Naive thymus-derived CD8-positive, alpha-beta T cell (primary cell): ENCODE data around the gene SHISA7. TPM values are rescaled to one million over a fixed set of nuclear protein-coding genes. Genes with fewer than 3 reads are reported as not detected.

Experiments
- polyA plus RNA-seq, 3 donors: library from polyadenylated mRNA; unstranded; fragments of 300-500 nt; fragmentation: Illumina TruSeq; gene quantifications; one replicate each; pipeline ENCODE4 v1.2.3, GENCODE V29; 2021
- total RNA-seq, 8 experiments: library from RNA in 2 of 8; stranded (reverse) in 2 of 8; gene quantifications; one replicate each; pipeline ENCODE4 v1.2.3 and lab custom pipeline; 2021 to 2026

The SHISA7 gene
- total and polyA plus RNA-seq, 5 experiments from 2014 or later, result not detected

Other genes starting within 250 kb of the SHISA7 start
Only the 30 nearest of the 31 such genes appear.
- 10 to 100 TPM; 17.7 to 20.9 TPM for gene TMEM86B, start 214.5 kb downstream of the SHISA7 start, total RNA-seq
- 1 to 10 TPM in 1 of 3 donors, under 1 TPM in 2; 0.17 to 2.3 (median 0.54) TPM for gene TMEM86B, start 214.5 kb downstream of the SHISA7 start, polyA plus RNA-seq
- gene PPP6R1, start 184.3 kb downstream of the SHISA7 start, total RNA-seq, result 100 to 1,000 TPM; 167 to 168 TPM
- gene PPP6R1, start 184.3 kb downstream of the SHISA7 start, polyA plus RNA-seq, result 100 to 1,000 TPM in 1 of 3 donors, 10 to 100 TPM in 2; 57.3 to 131 (median 60.9) TPM
- 10 to 100 TPM; 20.3 to 20.4 TPM for gene HSPBP1, start 163.2 kb downstream of the SHISA7 start, total RNA-seq
- gene HSPBP1, start 163.2 kb downstream of the SHISA7 start, polyA plus RNA-seq, result 10 to 100 TPM; 38.6 to 44.8 (median 42.5) TPM
- 1 to 10 TPM; 1.9 to 2.9 TPM for gene BRSK1, start 159.3 kb downstream of the SHISA7 start, total RNA-seq
- gene BRSK1, start 159.3 kb downstream of the SHISA7 start, polyA plus RNA-seq, result under 1 TPM in 1 of 3 donors, not detected in 2; 0.24 TPM
- not detected for gene TMEM150B, start 118.0 kb downstream of the SHISA7 start, total RNA-seq
- gene TMEM150B, start 118.0 kb downstream of the SHISA7 start, polyA plus RNA-seq, result not detected
- 10 to 100 TPM; 19.2 to 21.8 TPM for gene KMT5C, start 103.4 kb downstream of the SHISA7 start, total RNA-seq
- 1 to 10 TPM; 1.7 to 2.5 (median 2.1) TPM for gene KMT5C, start 103.4 kb downstream of the SHISA7 start, polyA plus RNA-seq
- not detected for gene COX6B2, start 88.6 kb downstream of the SHISA7 start, total RNA-seq
- not detected for gene COX6B2, start 88.6 kb downstream of the SHISA7 start, polyA plus RNA-seq
- gene GARIN5B, start 80.0 kb downstream of the SHISA7 start, total RNA-seq, result not detected
- gene GARIN5B, start 80.0 kb downstream of the SHISA7 start, polyA plus RNA-seq, result not detected
- under 1 TPM in 1 of 2 experiments, not detected in 1; 0.21 TPM for gene IL11, start 72.8 kb downstream of the SHISA7 start, total RNA-seq
- gene IL11, start 72.8 kb downstream of the SHISA7 start, polyA plus RNA-seq, result not detected
- gene TMEM190, start 66.5 kb downstream of the SHISA7 start, total RNA-seq, result not detected
- not detected for gene TMEM190, start 66.5 kb downstream of the SHISA7 start, polyA plus RNA-seq
- 10 to 100 TPM in 1 of 2 experiments, 1 to 10 TPM in 1; 10.0 to 10.2 TPM for gene TMEM238, start 59.0 kb downstream of the SHISA7 start, total RNA-seq
- gene TMEM238, start 59.0 kb downstream of the SHISA7 start, polyA plus RNA-seq, result 1 to 10 TPM; 1.1 to 1.5 (median 1.3) TPM
- gene RPL28, start 57.4 kb downstream of the SHISA7 start, total RNA-seq, result 1,000 to 10,000 TPM; 2,967 to 2,995 TPM
- 1,000 to 10,000 TPM in 1 of 3 donors, 100 to 1,000 TPM in 2; 559 to 1,017 (median 787) TPM for gene RPL28, start 57.4 kb downstream of the SHISA7 start, polyA plus RNA-seq
- gene UBE2S, start 35.5 kb downstream of the SHISA7 start, total RNA-seq, result 10 to 100 TPM; 18.1 to 20.2 TPM
- 10 to 100 TPM; 18.6 to 25.8 (median 24.5) TPM for gene UBE2S, start 35.5 kb downstream of the SHISA7 start, polyA plus RNA-seq
- gene ISOC2, start 18.3 kb upstream of the SHISA7 start, total RNA-seq, result 10 to 100 TPM; 10.5 to 11.0 TPM
- gene ISOC2, start 18.3 kb upstream of the SHISA7 start, polyA plus RNA-seq, result 10 to 100 TPM; 30.5 to 35.6 (median 34.2) TPM
- gene C19orf85, start 21.5 kb upstream of the SHISA7 start, total RNA-seq, result not detected
- gene C19orf85, start 21.5 kb upstream of the SHISA7 start, polyA plus RNA-seq, result not detected
- 10 to 100 TPM; 13.2 to 15.6 TPM for gene ZNF628, start 33.3 kb upstream of the SHISA7 start, total RNA-seq
- under 1 TPM; 0.26 to 0.42 (median 0.32) TPM for gene ZNF628, start 33.3 kb upstream of the SHISA7 start, polyA plus RNA-seq
- gene NAT14, start 41.9 kb upstream of the SHISA7 start, total RNA-seq, result 10 to 100 TPM in 1 of 2 experiments, 1 to 10 TPM in 1; 8.0 to 10.4 TPM
- 1 to 10 TPM; 4.1 to 8.8 (median 7.7) TPM for gene NAT14, start 41.9 kb upstream of the SHISA7 start, polyA plus RNA-seq
- gene SSC5D, start 45.1 kb upstream of the SHISA7 start, total RNA-seq, result 1 to 10 TPM; 1.3 to 1.4 TPM
- under 1 TPM in 2 of 3 donors, not detected in 1; 0.02 to 0.11 TPM for gene SSC5D, start 45.1 kb upstream of the SHISA7 start, polyA plus RNA-seq
- gene SBK2, start 93.8 kb upstream of the SHISA7 start, total RNA-seq, result not detected
- not detected for gene SBK2, start 93.8 kb upstream of the SHISA7 start, polyA plus RNA-seq
- gene SBK3, start 102.2 kb upstream of the SHISA7 start, total RNA-seq, result not detected
- gene SBK3, start 102.2 kb upstream of the SHISA7 start, polyA plus RNA-seq, result not detected
- 10 to 100 TPM in 1 of 2 experiments, 1 to 10 TPM in 1; 9.8 to 10.2 TPM for gene ZNF579, start 137.5 kb upstream of the SHISA7 start, total RNA-seq
- gene ZNF579, start 137.5 kb upstream of the SHISA7 start, polyA plus RNA-seq, result under 1 TPM; 0.16 to 0.39 (median 0.20) TPM
- gene FIZ1, start 156.2 kb upstream of the SHISA7 start, total RNA-seq, result 10 to 100 TPM; 19.0 to 22.0 TPM
- gene FIZ1, start 156.2 kb upstream of the SHISA7 start, polyA plus RNA-seq, result 1 to 10 TPM; 2.8 to 5.4 (median 3.4) TPM
- gene ZNF524, start 157.0 kb upstream of the SHISA7 start, total RNA-seq, result 10 to 100 TPM; 19.1 to 20.7 TPM
- gene ZNF524, start 157.0 kb upstream of the SHISA7 start, polyA plus RNA-seq, result 10 to 100 TPM; 21.5 to 31.6 (median 23.6) TPM
- 10 to 100 TPM; 21.6 to 24.4 TPM for gene ZNF865, start 162.3 kb upstream of the SHISA7 start, total RNA-seq
- gene ZNF865, start 162.3 kb upstream of the SHISA7 start, polyA plus RNA-seq, result under 1 TPM in 2 of 3 donors, not detected in 1; 0.22 to 0.33 TPM
- 1 to 10 TPM; 8.1 to 9.2 TPM for gene ZNF784, start 181.3 kb upstream of the SHISA7 start, total RNA-seq
- gene ZNF784, start 181.3 kb upstream of the SHISA7 start, polyA plus RNA-seq, result 1 to 10 TPM in 2 of 3 donors, under 1 TPM in 1; 0.64 to 1.4 (median 1.1) TPM
- gene ZNF580, start 197.7 kb upstream of the SHISA7 start, total RNA-seq, result 100 to 1,000 TPM; 110 to 111 TPM
- 10 to 100 TPM; 15.3 to 21.7 (median 20.3) TPM for gene ZNF580, start 197.7 kb upstream of the SHISA7 start, polyA plus RNA-seq
- gene ZNF581, start 200.3 kb upstream of the SHISA7 start, total RNA-seq, result 10 to 100 TPM; 33.8 to 36.3 TPM
- gene ZNF581, start 200.3 kb upstream of the SHISA7 start, polyA plus RNA-seq, result 10 to 100 TPM; 21.2 to 35.9 (median 34.9) TPM
- gene CCDC106, start 204.9 kb upstream of the SHISA7 start, total RNA-seq, result 1 to 10 TPM; 5.3 to 8.3 TPM
- 1 to 10 TPM; 2.6 to 4.4 (median 4.3) TPM for gene CCDC106, start 204.9 kb upstream of the SHISA7 start, polyA plus RNA-seq
- 100 to 1,000 TPM; 284 to 289 TPM for gene U2AF2, start 211.7 kb upstream of the SHISA7 start, total RNA-seq
- gene U2AF2, start 211.7 kb upstream of the SHISA7 start, polyA plus RNA-seq, result 10 to 100 TPM in 1 of 3 donors, 1 to 10 TPM in 2; 6.6 to 10.6 (median 8.1) TPM
- 10 to 100 TPM; 49.5 to 52.2 TPM for gene EPN1, start 231.9 kb upstream of the SHISA7 start, total RNA-seq
- 10 to 100 TPM in 1 of 3 donors, 1 to 10 TPM in 2; 5.5 to 15.8 (median 7.5) TPM for gene EPN1, start 231.9 kb upstream of the SHISA7 start, polyA plus RNA-seq